ENCODE results near the gene AIP. TPM values are rescaled to one million over a fixed set of nuclear protein-coding genes. Genes with fewer than 3 reads are reported as not detected.

The AIP gene
- total RNA-seq, 1 donor from 2014 or later = 42.8 TPM

DNA sequence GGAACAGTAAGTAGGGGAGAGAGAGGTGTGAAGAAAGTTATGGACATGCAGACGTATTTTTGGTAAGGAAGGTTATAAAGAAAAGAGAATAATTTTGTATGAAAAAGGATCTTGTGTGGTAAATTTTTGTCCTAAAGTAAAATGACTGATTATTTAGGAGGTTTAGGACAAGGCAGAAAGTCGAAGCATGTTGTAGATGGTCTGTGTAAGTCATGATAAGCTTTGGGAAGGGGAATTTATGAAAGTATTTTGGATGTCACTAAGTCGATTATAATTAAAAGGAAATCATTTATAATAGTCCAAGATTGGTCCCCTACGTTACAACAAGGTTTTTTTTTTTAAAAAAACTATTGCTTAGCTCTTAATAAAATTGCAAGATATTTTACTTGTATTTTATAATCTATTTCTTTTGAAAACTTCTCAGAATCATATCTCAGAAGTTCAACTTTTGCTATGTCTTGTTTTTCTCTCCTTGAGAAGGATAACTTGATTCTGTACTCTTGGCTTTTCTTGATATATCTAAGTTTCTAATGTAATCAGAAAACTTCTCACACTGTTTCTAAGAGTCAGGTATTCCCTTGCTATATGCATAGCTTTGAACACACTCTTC lies 51.3 kb downstream of the AIP start:
- DNase-seq = no peak

DNA sequence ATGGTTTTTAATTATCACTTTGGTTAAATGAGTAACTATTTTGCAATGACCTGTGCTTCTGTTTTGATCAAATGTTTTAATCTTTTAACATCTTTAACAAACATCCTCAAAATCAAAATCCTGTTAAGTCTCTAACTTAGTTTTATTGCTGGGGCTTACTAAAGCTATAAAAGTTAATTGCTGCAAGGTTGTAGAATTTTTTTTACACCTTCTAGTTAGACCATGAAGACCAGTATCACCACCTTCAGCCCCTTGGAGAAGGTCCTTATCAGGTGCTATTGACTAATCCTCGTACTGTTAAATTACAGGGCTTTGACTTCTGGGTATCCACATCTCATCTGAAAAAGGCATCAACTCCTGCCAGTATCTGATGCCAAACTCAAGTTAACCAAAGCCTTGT lies 52.7 kb downstream of the AIP start:
- no peak for DNase-seq

DNA sequence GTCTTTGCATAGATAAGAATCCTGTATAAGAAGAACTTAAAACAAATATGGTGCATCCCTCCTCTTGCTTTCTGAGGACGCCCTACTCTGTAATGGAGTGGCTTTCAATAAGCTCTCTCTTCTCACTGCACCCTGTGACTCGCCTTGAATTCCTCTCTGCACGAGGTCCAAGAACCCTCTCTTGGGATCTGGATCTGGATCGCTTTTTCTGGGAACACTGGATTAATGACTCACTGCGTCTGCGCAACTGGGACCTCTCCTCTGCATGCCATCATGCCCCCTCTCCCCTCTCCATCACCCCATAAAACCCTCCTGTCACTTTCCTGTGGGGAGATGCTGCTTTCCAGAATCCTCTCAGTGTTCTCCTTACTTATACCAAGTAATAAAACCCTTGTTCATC lies 55.5 kb downstream of the AIP start:
- no peak for DNase-seq

DNA sequence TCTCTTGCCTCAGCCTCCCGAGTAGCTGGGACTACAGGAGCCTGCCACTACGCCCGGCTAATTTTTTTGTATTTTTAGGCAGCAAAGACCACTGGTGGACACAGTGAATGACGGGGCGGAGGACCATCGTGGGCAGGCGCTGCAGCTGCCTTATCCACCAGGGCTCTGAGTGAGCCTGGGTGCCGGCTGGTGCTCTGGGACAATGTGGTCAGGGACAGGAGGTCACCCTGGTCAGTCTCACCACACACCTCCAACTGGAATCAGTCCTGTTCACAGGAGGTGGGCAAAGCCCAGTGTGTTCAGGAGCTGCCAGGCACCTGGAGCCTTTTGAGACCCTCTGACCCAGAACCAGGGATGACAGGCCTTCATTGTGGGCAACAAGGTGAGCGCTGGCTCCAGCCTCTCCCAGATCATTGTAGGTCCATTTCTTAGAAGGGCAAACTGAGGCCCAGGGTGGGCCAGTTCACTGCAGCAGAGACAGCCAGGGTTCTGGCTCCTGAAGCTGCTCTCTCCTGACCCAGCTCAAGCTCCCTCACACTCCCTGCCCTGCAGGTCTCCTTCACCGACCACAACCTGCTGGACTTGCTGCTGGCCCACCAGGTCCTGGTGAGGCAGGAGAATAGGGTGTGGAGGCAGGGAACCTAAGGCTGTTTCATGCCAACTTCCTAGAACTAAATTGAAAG lies 56.1 kb downstream of the AIP start:
- DNase-seq = no peak

DNA sequence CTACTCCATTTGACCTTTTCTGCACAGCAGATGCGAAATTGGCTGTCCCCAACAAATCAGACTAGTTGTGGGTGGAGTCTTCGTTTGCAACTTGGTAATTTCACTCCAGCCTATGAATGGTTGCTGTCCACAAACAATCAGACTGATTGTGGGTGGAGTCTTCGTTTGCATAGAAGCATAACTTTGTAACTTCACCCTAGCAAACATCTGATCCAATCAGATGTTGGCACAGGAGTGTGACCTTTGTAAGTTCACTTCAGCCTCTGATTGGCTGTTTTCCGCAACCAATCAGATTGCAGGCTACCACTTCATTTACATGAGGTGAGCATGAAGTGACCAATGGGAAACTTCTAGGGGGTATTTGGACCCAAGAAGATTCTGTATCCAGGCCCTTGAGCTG lies 56.7 kb downstream of the AIP start:
- no peak for DNase-seq

Small RNA genes lying within 50 kb of the gene (small RNA-seq; reads per million reads assigned to genes)
- gene MIR6752 (ENCODE audit: low replicate concordance) = not detected

Other genes starting within 250 kb of the AIP start
- gene GRK2, start 216.6 kb upstream of the AIP start, total RNA-seq = 34.5 TPM
- 33.0 TPM for gene ANKRD13D, start 193.7 kb upstream of the AIP start, total RNA-seq
- gene SSH3, start 179.5 kb upstream of the AIP start, total RNA-seq = 13.4 TPM
- 9.5 TPM for gene POLD4, start 129.5 kb upstream of the AIP start, total RNA-seq
- gene CLCF1, start 109.4 kb upstream of the AIP start, total RNA-seq = 0.89 TPM
- 9.6 TPM for gene RAD9A, start 91.0 kb upstream of the AIP start, total RNA-seq
- 78.3 TPM for gene PPP1CA, start 81.2 kb upstream of the AIP start, total RNA-seq
- 1.2 TPM for gene TBC1D10C, start 78.9 kb upstream of the AIP start, total RNA-seq
- 3.8 TPM for gene CARNS1, start 67.3 kb upstream of the AIP start, total RNA-seq
- gene RPS6KB2, start 54.5 kb upstream of the AIP start, total RNA-seq = 39.8 TPM
- gene PTPRCAP, start 45.3 kb upstream of the AIP start, total RNA-seq = 0.89 TPM
- 30.2 TPM for gene CORO1B, start 39.5 kb upstream of the AIP start, total RNA-seq
- gene GPR152, start 30.3 kb upstream of the AIP start, total RNA-seq = not detected
- gene CABP4, start 27.7 kb upstream of the AIP start, total RNA-seq = 0.49 TPM
- 33.7 TPM for gene TMEM134, start 13.8 kb upstream of the AIP start, total RNA-seq
- gene PITPNM1, start 22.3 kb downstream of the AIP start, total RNA-seq = 7.5 TPM
- 4.5 TPM for gene CDK2AP2, start 25.1 kb downstream of the AIP start, total RNA-seq
- not detected for gene CABP2, start 40.4 kb downstream of the AIP start, total RNA-seq
- gene GSTP1, start 100.8 kb downstream of the AIP start, total RNA-seq = 333 TPM
- 121 TPM for gene NDUFV1, start 123.9 kb downstream of the AIP start, total RNA-seq
- 6.0 TPM for gene NUDT8, start 146.9 kb downstream of the AIP start, total RNA-seq
- gene TBX10, start 156.7 kb downstream of the AIP start, total RNA-seq = not detected
- gene ACY3, start 167.7 kb downstream of the AIP start, total RNA-seq = 0.20 TPM
- 19.1 TPM for gene ALDH3B2, start 191.6 kb downstream of the AIP start, total RNA-seq

Measured in skin of body (tissue), 3 donors.